GM23338 (cell line): Measurements from ENCODE around the gene MFSD11. TPM values are rescaled to one million over a fixed set of nuclear protein-coding genes. Genes with fewer than 3 reads are reported as not detected.

Source experiments
- ATAC-seq: fragments of 200-7000 bp; cut with Tn5 transposase; 3 replicates; pipeline ENCODE4 v1.9.1; 2020
- DNase-seq: peaks from one replicate; pipeline ENCODE4 v3.0.0-alpha.2; 2015; ENCODE audit warnings: low spot score
- H2AFZ ChIP-seq: fragments of 200-600 bp; sonication (generic); 2 replicates; pipeline ENCODE4 v1.8.0; 2016; ENCODE audit warnings: antibody characterized with exemption, mild to moderate bottlenecking, moderate library complexity
- H3F3A ChIP-seq: fragments of 200-600 bp; sonication (generic); replicated peaks from 2 replicates; pipeline ENCODE4 v1.8.0; 2017; ENCODE audit warnings: antibody characterized with exemption, mixed run types, low read depth
- H3K27ac ChIP-seq: fragments of 200-600 bp; sonication (generic); 2 replicates; pipeline ENCODE4 v1.6.1; 2016; ENCODE audit warnings: low read depth
- H3K27me3 ChIP-seq: fragments of 200-600 bp; sonication (generic); 2 replicates; pipeline ENCODE4 v1.8.0; 2016; ENCODE audit warnings: mild to moderate bottlenecking, mixed run types, moderate library complexity; ENCODE audit not compliant: insufficient read depth
- H3K36me3 ChIP-seq: fragments of 200-600 bp; sonication (generic); 2 replicates; pipeline ENCODE4 v1.8.0; 2016; ENCODE audit warnings: mild to moderate bottlenecking; ENCODE audit not compliant: insufficient read depth
- H3K4me1 ChIP-seq: fragments of 200-600 bp; sonication (generic); 2 replicates; pipeline ENCODE4 v1.8.0; 2016; ENCODE audit warnings: mild to moderate bottlenecking, moderate library complexity; ENCODE audit not compliant: insufficient read depth
- H3K4me2 ChIP-seq: fragments of 200-600 bp; sonication (generic); 2 replicates; pipeline ENCODE4 v1.7.1; 2017; ENCODE audit warnings: mixed run types
- H3K4me3 ChIP-seq: fragments of 200-600 bp; sonication (generic); 2 replicates; pipeline ENCODE4 v1.6.1; 2016; ENCODE audit warnings: mixed run types
- H3K79me2 ChIP-seq: fragments of 200-600 bp; sonication (generic); replicated peaks from 2 replicates; pipeline ENCODE4 v1.8.0; 2017; ENCODE audit warnings: mild to moderate bottlenecking; ENCODE audit not compliant: insufficient read depth
- H3K9me2 ChIP-seq: fragments of 200-600 bp; sonication (generic); 2 replicates; pipeline ENCODE4 v1.8.0; 2017; ENCODE audit not compliant: insufficient read depth
- H4K20me1 ChIP-seq: fragments of 200-600 bp; sonication (generic); replicated peaks from 2 replicates; pipeline ENCODE4 v1.8.0; 2017; ENCODE audit warnings: mild to moderate bottlenecking; ENCODE audit not compliant: insufficient read depth
- H3K27ac Mint-ChIP-seq: 2 replicates; pipeline ENCODE4 v1.8.0; 2020; ENCODE audit warnings: inconsistent platforms, mild to moderate bottlenecking, moderate library complexity, mixed read lengths
- H3K27me3 Mint-ChIP-seq: 3 replicates; pipeline ENCODE4 v1.8.0; 2022; ENCODE audit warnings: low read depth, mild to moderate bottlenecking, moderate library complexity, mixed read lengths, inconsistent platforms; ENCODE audit not compliant: insufficient read depth, poor library complexity
- H3K36me3 Mint-ChIP-seq: 3 replicates; pipeline ENCODE4 v1.8.0; 2021; ENCODE audit warnings: low read depth, mild to moderate bottlenecking, inconsistent platforms, moderate library complexity, mixed read lengths
- H3K4me1 Mint-ChIP-seq: 3 replicates; pipeline ENCODE4 v1.8.0; 2020; ENCODE audit warnings: mild to moderate bottlenecking, inconsistent platforms, mixed read lengths
- H3K4me3 Mint-ChIP-seq: 3 replicates; pipeline ENCODE4 v1.8.0; 2021; ENCODE audit warnings: moderate library complexity, mild to moderate bottlenecking, inconsistent platforms, mixed read lengths
- H3K9me3 Mint-ChIP-seq: 3 replicates; pipeline ENCODE4 v1.8.0; 2020; ENCODE audit warnings: moderate library complexity, mild to moderate bottlenecking, inconsistent platforms, mixed read lengths
- CREB1 ChIP-seq: fragments of 250-450 bp; sonication (Bioruptor Pico); IDR thresholded peaks from 2 replicates; pipeline ENCODE4 v1.5.0; 2020; ENCODE audit warnings: low read depth, mild to moderate bottlenecking, moderate library complexity
- EZH2 ChIP-seq: fragments of 200-600 bp; sonication (generic); IDR thresholded peaks from one replicate; pipeline ENCODE4 v1.8.0; 2017; ENCODE audit warnings: antibody characterized with exemption, mild to moderate bottlenecking, low read depth; ENCODE audit not compliant: unreplicated experiment
- EZH2phosphoT487 ChIP-seq: fragments of 200-600 bp; sonication (generic); IDR thresholded peaks from one replicate; pipeline ENCODE4 v1.8.1; 2018; ENCODE audit warnings: antibody characterized with exemption; ENCODE audit not compliant: unreplicated experiment
- JUNB ChIP-seq: IDR thresholded peaks from one replicate; pipeline ENCODE4 v1.6.1; 2016; ENCODE audit warnings: antibody characterized with exemption; ENCODE audit not compliant: unreplicated experiment
- POLR2AphosphoS5 ChIP-seq: IDR thresholded peaks from 2 replicates; pipeline ENCODE4 v1.6.1; 2016; ENCODE audit warnings: antibody characterized with exemption, low read depth
- STAT1 ChIP-seq: IDR thresholded peaks from one replicate; pipeline ENCODE4 v1.6.1; 2016; ENCODE audit warnings: antibody characterized with exemption; ENCODE audit not compliant: unreplicated experiment
- ZNF114 ChIP-seq: fragments of 250-450 bp; sonication (Bioruptor Pico); IDR thresholded peaks from 2 replicates; pipeline ENCODE4 v1.5.0; 2020; ENCODE audit warnings: mild to moderate bottlenecking, moderate library complexity
- polyA plus RNA-seq: library from polyadenylated mRNA; unstranded; fragments of >200 nt; fragmentation: Nextera tagmentation; extraction: Ambion mirVana; gene quantifications from 2 replicates; pipeline ENCODE4 v1.2.1, GENCODE V29; 2016
- total RNA-seq: library from RNA; depleted of rRNA; stranded (reverse); fragments of >200 nt; shearing (Covaris generic); gene quantifications from 2 replicates; pipeline ENCODE4 v1.2.3, GENCODE V29; 2014
- TF ChIP-seq, protein P1 (sequence below): fragments of 250-450 bp; sonication (Bioruptor Pico); IDR thresholded peaks from 2 replicates; pipeline ENCODE4 v1.5.0; 2020; ENCODE audit warnings: mild to moderate bottlenecking, moderate library complexity
- TF ChIP-seq, protein P2 (sequence below), 2 experiments: fragments of 200-600 bp in 1 of 2; sonication (generic) in 1 of 2; conservative IDR thresholded peaks; 2 replicates each; pipeline versions ENCODE4 v1.5.1 to v1.6.1; 2016 to 2017; ENCODE audit warnings: antibody characterized with exemption in 2 of 2, low read depth in 2 of 2, mild to moderate bottlenecking in 2 of 2, moderate library complexity in 1 of 2

MFSD11 gene
- total and polyA plus RNA-seq, 2 experiments from 2014 or later = 10.2 to 35.3 TPM

DNA sequence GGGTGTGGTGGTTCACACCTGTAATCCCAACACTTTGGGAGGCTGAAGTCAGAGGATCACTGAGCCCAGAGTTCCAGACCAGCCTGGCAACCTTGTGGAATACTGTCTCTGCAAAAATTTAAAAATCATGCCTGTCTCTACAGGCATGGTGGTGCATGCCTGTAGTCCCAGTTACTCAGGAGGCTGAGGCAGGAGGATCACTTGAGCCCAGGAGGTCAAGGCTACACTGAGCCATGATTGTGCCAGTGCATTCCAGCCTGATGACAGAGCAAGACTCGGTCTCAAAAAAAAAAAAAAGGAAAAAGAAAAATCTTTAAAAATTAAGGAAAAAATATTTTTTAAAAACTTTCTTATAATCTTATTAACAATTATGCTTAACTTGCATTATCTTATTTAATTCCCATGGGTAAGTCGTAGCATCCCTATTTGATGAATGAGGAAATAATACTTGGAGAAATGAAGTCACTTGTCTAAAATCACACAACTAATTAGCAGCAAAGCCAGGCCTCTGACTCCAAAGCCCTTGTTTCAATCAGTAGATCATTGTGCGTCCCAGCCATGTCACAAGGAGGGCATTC, 13.6 kb downstream of the MFSD11 start (continued):
- TF ChIP-seq, protein P1, sequence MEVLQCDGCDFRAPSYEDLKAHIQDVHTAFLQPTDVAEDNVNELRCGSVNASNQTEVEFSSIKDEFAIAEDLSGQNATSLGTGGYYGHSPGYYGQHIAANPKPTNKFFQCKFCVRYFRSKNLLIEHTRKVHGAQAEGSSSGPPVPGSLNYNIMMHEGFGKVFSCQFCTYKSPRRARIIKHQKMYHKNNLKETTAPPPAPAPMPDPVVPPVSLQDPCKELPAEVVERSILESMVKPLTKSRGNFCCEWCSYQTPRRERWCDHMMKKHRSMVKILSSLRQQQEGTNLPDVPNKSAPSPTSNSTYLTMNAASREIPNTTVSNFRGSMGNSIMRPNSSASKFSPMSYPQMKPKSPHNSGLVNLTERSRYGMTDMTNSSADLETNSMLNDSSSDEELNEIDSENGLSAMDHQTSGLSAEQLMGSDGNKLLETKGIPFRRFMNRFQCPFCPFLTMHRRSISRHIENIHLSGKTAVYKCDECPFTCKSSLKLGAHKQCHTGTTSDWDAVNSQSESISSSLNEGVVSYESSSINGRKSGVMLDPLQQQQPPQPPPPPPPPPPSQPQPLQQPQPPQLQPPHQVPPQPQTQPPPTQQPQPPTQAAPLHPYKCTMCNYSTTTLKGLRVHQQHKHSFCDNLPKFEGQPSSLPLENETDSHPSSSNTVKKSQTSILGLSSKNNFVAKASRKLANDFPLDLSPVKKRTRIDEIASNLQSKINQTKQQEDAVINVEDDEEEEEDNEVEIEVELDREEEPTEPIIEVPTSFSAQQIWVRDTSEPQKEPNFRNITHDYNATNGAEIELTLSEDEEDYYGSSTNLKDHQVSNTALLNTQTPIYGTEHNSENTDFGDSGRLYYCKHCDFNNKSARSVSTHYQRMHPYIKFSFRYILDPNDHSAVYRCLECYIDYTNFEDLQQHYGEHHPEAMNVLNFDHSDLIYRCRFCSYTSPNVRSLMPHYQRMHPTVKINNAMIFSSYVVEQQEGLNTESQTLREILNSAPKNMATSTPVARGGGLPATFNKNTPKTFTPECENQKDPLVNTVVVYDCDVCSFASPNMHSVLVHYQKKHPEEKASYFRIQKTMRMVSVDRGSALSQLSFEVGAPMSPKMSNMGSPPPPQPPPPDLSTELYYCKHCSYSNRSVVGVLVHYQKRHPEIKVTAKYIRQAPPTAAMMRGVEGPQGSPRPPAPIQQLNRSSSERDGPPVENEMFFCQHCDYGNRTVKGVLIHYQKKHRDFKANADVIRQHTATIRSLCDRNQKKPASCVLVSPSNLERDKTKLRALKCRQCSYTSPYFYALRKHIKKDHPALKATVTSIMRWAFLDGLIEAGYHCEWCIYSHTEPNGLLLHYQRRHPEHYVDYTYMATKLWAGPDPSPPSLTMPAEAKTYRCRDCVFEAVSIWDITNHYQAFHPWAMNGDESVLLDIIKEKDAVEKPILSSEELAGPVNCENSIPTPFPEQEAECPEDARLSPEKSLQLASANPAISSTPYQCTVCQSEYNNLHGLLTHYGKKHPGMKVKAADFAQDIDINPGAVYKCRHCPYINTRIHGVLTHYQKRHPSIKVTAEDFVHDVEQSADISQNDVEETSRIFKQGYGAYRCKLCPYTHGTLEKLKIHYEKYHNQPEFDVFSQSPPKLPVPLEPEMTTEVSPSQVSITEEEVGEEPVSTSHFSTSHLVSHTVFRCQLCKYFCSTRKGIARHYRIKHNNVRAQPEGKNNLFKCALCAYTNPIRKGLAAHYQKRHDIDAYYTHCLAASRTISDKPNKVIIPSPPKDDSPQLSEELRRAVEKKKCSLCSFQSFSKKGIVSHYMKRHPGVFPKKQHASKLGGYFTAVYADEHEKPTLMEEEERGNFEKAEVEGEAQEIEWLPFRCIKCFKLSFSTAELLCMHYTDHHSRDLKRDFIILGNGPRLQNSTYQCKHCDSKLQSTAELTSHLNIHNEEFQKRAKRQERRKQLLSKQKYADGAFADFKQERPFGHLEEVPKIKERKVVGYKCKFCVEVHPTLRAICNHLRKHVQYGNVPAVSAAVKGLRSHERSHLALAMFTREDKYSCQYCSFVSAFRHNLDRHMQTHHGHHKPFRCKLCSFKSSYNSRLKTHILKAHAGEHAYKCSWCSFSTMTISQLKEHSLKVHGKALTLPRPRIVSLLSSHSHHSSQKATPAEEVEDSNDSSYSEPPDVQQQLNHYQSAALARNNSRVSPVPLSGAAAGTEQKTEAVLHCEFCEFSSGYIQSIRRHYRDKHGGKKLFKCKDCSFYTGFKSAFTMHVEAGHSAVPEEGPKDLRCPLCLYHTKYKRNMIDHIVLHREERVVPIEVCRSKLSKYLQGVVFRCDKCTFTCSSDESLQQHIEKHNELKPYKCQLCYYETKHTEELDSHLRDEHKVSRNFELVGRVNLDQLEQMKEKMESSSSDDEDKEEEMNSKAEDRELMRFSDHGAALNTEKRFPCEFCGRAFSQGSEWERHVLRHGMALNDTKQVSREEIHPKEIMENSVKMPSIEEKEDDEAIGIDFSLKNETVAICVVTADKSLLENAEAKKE (CRISPR knock-in tag) = no peak
- TF ChIP-seq EZH2 (no peak), STAT1 (no peak), EZH2phosphoT487 (no peak), ZNF114 (CRISPR knock-in tag) (no peak), CREB1 (CRISPR knock-in tag) (no peak), POLR2AphosphoS5 (no peak), JUNB (no peak)

DNA sequence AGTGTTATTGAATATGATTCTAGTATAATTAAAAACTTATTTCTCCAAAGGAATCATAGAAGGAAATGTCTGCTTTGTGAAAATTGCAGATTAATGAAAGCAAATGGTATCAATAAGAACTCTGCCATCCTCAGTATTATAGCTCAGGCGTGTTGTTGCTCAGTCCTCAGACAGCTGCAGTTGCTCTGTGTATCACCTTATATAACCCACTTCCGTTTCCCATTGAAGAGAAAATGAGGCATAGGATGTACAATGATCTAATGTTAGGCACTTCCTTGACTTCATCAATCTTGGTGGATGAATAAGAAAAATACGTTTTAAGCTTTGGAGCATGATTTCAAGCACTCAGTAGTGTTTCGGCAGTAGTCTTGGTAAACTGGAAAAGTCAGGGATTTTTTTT, 14.1 kb downstream of the MFSD11 start:
- no peaks in the 10 kb centered on the region for H3K36me3 ChIP-seq
- H3K27me3 ChIP-seq = no peaks in the 10 kb centered on the region
- H2AFZ ChIP-seq = no peak overlapping the region
- no peak overlapping the region for H3K27ac ChIP-seq
- DNase-seq (no peak), ATAC-seq (no peak)
- Mint-ChIP-seq H3K27ac (no peak overlapping the region), H3K27me3 (peaks cover 3% of the 10 kb centered on the region), H3K36me3 (peaks cover 14% of the 10 kb centered on the region), H3K9me3 (no peaks in the 10 kb centered on the region; the same call in 2 of the 3 replicates), H3K4me1 (no peaks in the 10 kb centered on the region), H3K4me3 (no peak overlapping the region)
- no peaks in the 10 kb centered on the region for H3K79me2 ChIP-seq
- H3K4me1 ChIP-seq = no peaks in the 10 kb centered on the region
- no peak overlapping the region for H3K4me3 ChIP-seq
- H4K20me1 ChIP-seq = no peaks in the 10 kb centered on the region
- H3F3A ChIP-seq = no peaks in the 10 kb centered on the region
- H3K9me2 ChIP-seq = no peaks in the 10 kb centered on the region
- no peak overlapping the region for H3K4me2 ChIP-seq
- TF ChIP-seq, protein P2, sequence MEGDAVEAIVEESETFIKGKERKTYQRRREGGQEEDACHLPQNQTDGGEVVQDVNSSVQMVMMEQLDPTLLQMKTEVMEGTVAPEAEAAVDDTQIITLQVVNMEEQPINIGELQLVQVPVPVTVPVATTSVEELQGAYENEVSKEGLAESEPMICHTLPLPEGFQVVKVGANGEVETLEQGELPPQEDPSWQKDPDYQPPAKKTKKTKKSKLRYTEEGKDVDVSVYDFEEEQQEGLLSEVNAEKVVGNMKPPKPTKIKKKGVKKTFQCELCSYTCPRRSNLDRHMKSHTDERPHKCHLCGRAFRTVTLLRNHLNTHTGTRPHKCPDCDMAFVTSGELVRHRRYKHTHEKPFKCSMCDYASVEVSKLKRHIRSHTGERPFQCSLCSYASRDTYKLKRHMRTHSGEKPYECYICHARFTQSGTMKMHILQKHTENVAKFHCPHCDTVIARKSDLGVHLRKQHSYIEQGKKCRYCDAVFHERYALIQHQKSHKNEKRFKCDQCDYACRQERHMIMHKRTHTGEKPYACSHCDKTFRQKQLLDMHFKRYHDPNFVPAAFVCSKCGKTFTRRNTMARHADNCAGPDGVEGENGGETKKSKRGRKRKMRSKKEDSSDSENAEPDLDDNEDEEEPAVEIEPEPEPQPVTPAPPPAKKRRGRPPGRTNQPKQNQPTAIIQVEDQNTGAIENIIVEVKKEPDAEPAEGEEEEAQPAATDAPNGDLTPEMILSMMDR (conservative IDR thresholded peaks at IDR 0.05; ENCODE audit: low read depth in 2 of 2) = no peak
- no peak for TF ChIP-seq EZH2
- TF ChIP-seq POLR2AphosphoS5 = no peak
- TF ChIP-seq EZH2phosphoT487 = no peak
